Endothelial cell (in vitro differentiated cells): Measurements from ENCODE around the gene CIART. TPM values are rescaled to one million over a fixed set of nuclear protein-coding genes. Genes with fewer than 3 reads are reported as not detected.
"Not testable (repeated sequence)": the region's sequence is repeated elsewhere in the genome, so short reads cannot be mapped to it uniquely, and the experiment has no call there.

Experiments used
- DNase-seq: peaks from one replicate; pipeline ENCODE4 v3.0.0; 2021; ENCODE audit warnings: low spot score
- H3K27ac Mint-ChIP-seq: one replicate; pipeline ENCODE4 v1.8.0; 2021; ENCODE audit warnings: mixed read lengths, inconsistent platforms; ENCODE audit not compliant: unreplicated experiment
- H3K27me3 Mint-ChIP-seq: one replicate; pipeline ENCODE4 v1.8.0; 2021; ENCODE audit warnings: mild to moderate bottlenecking, moderate library complexity, mixed read lengths, inconsistent platforms; ENCODE audit not compliant: unreplicated experiment
- H3K36me3 Mint-ChIP-seq: one replicate; pipeline ENCODE4 v1.8.0; 2021; ENCODE audit warnings: mild to moderate bottlenecking, low read depth, mixed read lengths, inconsistent platforms; ENCODE audit not compliant: unreplicated experiment
- H3K4me1 Mint-ChIP-seq: one replicate; pipeline ENCODE4 v1.8.0; 2021; ENCODE audit warnings: mild to moderate bottlenecking, mixed read lengths, inconsistent platforms; ENCODE audit not compliant: unreplicated experiment
- H3K4me3 Mint-ChIP-seq: one replicate; pipeline ENCODE4 v1.8.0; 2021; ENCODE audit warnings: mild to moderate bottlenecking, mixed read lengths, inconsistent platforms; ENCODE audit not compliant: unreplicated experiment
- H3K9me3 Mint-ChIP-seq: one replicate; pipeline ENCODE4 v1.8.0; 2021; ENCODE audit warnings: mixed read lengths, inconsistent platforms; ENCODE audit not compliant: unreplicated experiment
- total RNA-seq: library from RNA; stranded (reverse); fragmentation: NEBNext Ultra II Directional; extraction: Animal tissue kit (Norgen Biotek cat#: 25700); gene quantifications from one replicate; pipeline ENCODE4 v1.2.1, GENCODE V29; 2021; ENCODE audit not compliant: unreplicated experiment
- TF ChIP-seq, protein P1 (sequence below): fragments of 200-600 bp; sonication (generic); IDR thresholded peaks from one replicate; pipeline ENCODE4 v1.5.0; 2021; ENCODE audit warnings: antibody characterized with exemption; ENCODE audit not compliant: unreplicated experiment

CIART gene
- total RNA-seq, 1 donor from 2014 or later: 9.1 TPM

DNA sequence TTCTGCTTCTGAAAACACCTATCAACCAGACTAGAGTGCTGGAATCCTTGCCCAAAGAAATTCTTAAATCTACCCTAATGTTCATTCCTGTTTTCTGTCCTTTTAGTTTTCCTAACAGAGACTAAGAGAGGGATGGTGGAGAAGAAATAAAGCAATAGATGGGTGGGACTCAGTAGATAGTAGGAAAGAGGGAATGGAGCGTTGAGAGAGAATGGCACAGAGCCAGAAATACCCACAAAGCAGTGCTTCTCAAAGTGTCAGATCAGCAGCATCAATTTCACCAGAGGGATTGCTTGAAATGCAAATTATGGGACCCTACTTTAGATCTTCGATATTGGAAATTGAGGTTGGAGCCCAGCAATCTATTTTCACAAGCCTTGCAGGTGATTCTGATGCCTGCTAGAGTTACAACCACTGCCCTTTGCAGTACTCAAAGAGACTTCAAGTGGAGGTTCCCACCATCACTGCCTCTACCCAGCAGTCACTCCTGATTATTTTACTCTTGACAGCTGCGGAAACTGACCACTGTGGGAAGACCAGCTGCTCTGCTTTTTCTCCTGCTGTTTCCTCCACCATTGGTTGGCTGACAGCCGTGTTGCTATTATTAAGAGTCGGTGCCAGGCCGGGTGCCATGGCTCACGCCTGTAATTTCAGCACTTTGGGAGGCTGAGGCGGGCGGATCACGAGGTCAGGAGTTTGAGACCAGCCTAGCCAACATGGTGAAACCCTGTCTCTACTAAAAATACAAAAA lies 27.6 kb downstream of the CIART start:
- DNase-seq: no peak
- Mint-ChIP-seq H3K27ac (peak overlapping the region; percentile 44), H3K4me1 (peaks cover 2% of the 10 kb centered on the region), H3K27me3 (no peaks in the 10 kb centered on the region), H3K36me3 (peaks cover 14% of the 10 kb centered on the region), H3K9me3 (no peaks in the 10 kb centered on the region), H3K4me3 (no peak overlapping the region)
- TF ChIP-seq, protein P1, sequence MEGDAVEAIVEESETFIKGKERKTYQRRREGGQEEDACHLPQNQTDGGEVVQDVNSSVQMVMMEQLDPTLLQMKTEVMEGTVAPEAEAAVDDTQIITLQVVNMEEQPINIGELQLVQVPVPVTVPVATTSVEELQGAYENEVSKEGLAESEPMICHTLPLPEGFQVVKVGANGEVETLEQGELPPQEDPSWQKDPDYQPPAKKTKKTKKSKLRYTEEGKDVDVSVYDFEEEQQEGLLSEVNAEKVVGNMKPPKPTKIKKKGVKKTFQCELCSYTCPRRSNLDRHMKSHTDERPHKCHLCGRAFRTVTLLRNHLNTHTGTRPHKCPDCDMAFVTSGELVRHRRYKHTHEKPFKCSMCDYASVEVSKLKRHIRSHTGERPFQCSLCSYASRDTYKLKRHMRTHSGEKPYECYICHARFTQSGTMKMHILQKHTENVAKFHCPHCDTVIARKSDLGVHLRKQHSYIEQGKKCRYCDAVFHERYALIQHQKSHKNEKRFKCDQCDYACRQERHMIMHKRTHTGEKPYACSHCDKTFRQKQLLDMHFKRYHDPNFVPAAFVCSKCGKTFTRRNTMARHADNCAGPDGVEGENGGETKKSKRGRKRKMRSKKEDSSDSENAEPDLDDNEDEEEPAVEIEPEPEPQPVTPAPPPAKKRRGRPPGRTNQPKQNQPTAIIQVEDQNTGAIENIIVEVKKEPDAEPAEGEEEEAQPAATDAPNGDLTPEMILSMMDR: no peak

DNA sequence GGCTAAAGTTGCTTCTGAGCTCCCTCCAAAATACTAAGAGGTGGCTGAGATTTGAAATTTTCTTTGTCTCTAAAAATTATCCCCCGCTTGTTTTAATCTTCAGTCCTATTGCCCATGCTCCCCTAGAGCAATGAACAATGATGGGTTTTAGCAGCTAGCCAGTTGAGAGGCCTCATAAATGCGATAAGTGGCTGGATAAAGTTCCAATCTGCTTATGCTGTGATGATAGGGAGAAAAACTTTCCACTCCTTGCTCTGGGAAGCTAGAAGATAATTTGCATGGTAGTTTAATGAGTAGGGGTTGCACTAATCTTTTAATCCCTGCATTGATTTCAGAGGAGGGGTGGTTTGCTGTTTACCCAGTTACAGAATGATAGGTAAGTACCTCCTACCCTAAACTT lies 29.4 kb downstream of the CIART start:
- Mint-ChIP-seq H3K36me3 (peaks cover 11% of the 10 kb centered on the region), H3K9me3 (no peaks in the 10 kb centered on the region), H3K4me3 (no peak overlapping the region), H3K4me1 (peaks cover 9% of the 10 kb centered on the region), H3K27ac (no peak overlapping the region), H3K27me3 (no peaks in the 10 kb centered on the region)
- TF ChIP-seq, protein P1: no peak
- no peak for DNase-seq

DNA sequence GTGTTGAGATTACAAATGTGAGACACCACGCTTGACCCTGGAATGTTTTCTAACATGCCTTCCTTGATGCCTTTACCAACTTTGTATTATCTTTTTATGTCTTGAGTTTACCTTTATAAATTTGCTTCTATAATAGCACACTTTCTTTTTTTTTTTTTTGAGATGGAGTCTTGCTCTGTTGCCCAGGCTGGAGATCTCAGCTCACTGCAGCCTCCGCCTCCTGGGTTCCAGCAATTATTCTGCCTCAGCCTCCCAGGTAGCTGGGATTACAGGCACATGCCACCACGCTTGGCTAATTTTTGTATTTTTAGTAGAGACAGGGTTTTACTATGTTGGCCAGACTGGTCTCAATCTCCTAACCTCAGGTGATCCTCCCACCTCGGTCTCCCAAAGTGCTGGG lies 32.3 kb downstream of the CIART start:
- H3K27me3 Mint-ChIP-seq, H3K4me1 Mint-ChIP-seq, DNase-seq, H3K27ac Mint-ChIP-seq, H3K36me3 Mint-ChIP-seq, H3K9me3 Mint-ChIP-seq, H3K4me3 Mint-ChIP-seq: not testable (repeated sequence)

DNA sequence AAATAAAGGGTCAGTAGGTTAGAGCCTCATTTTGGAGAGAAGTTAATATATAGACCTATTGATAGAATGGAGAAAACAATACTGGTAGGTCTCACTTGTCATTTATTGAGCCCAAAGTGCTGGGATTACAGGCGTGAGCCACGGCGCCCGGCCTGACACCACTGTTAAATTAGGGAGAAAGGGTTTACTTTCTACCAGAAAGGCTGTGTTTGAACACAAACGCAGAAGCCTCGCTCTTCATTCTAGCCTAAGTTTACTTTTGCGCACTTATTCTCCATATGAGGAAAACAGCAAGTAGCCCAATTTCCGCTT lies 38.3 kb downstream of the CIART start:
- H3K36me3 Mint-ChIP-seq: peaks cover 5% of the 10 kb centered on the region

DNA sequence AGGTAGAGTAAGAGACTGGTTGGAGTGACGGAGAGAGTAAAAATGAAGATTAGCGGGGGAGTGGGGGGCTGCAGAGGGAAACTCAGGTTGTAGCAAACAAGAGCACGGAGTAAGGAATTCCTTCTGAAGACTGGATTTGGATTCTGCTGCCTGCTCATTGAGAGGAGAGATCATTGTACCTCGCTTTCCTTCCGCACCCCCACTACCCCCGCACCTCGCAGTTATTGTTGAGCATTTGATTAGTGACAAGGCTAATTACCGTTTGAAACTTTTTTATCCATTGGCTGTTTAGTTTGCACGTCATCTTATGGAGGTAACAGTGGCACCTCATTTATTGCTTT lies 39.4 kb downstream of the CIART start:
- TF ChIP-seq, protein P1: no peak
- no peaks in the 10 kb centered on the region for H3K9me3 Mint-ChIP-seq
- peaks cover 13% of the 10 kb centered on the region for H3K4me1 Mint-ChIP-seq
- DNase-seq: no peak
- H3K4me3 Mint-ChIP-seq: peak overlapping the region; percentile 100
- H3K27ac Mint-ChIP-seq: peak overlapping the region; percentile 100
- peaks cover 11% of the 10 kb centered on the region for H3K36me3 Mint-ChIP-seq
- H3K27me3 Mint-ChIP-seq: no peaks in the 10 kb centered on the region

More for the DNA sequence above, 38.3 kb downstream of the CIART start:
- Mint-ChIP-seq H3K9me3 (no peaks in the 10 kb centered on the region), H3K27me3 (no peaks in the 10 kb centered on the region), H3K4me1 (peaks cover 15% of the 10 kb centered on the region), H3K4me3 (peak overlapping the region; percentile 100), H3K27ac (peak overlapping the region; percentile 100)
- TF ChIP-seq, protein P1: no peak
- no peak for DNase-seq
